GM12878 (cell line): ENCODE measurements around the gene RASSF10. TPM values are rescaled to one million over a fixed set of nuclear protein-coding genes. Genes with fewer than 3 reads are reported as not detected.
A peak's percentile ranks its signal among the peaks of the same experiment; 100 is the strongest.

Source experiments
- BHLHE40 ChIP-seq, 2 experiments: fragments of 450-650 bp in 1 of 2; IDR thresholded peaks; 2 replicates each; pipeline ENCODE4 v1.6.1; 2011 to 2017; ENCODE audit warnings: low read depth in 2 of 2, borderline replicate concordance in 1 of 2, improper control_type of control experiment in 1 of 2, low read length in 1 of 2, mild to moderate bottlenecking in 1 of 2
- FOXK2 ChIP-seq: fragments of 450-650 bp; IDR thresholded peaks from 2 replicates; pipeline ENCODE4 v1.6.1; 2017; ENCODE audit warnings: mild to moderate bottlenecking, moderate library complexity
- GATAD2B ChIP-seq: fragments of 450-650 bp; conservative IDR thresholded peaks from 2 replicates; pipeline ENCODE4 v1.6.1; 2017; ENCODE audit warnings: low read depth, mild to moderate bottlenecking, moderate library complexity
- HDAC6 ChIP-seq: fragments of 200-600 bp; sonication (generic); IDR thresholded peaks from one replicate; pipeline ENCODE4 v1.8.0; 2017; ENCODE audit warnings: antibody characterized with exemption; ENCODE audit not compliant: unreplicated experiment
- MTA2 ChIP-seq: fragments of 450-650 bp; IDR thresholded peaks from 2 replicates; pipeline ENCODE4 v1.6.1; 2016; ENCODE audit warnings: low read depth, mild to moderate bottlenecking, moderate library complexity
- ZNF384 ChIP-seq: IDR thresholded peaks from 2 replicates; pipeline ENCODE4 v1.6.1; 2012; ENCODE audit warnings: low read depth, mild to moderate bottlenecking, low read length, improper control_type of control experiment, borderline replicate concordance
- polyA plus RNA-seq, 11 experiments: library from polyadenylated mRNA; depleted of rRNA in 4 of 11; unstranded in 6 of 11; stranded (reverse) in 5 of 11; fragments of >200 nt; fragmentation: Nextera tagmentation in 4 of 11; fragmentation: Illumina TruSeq in 1 of 11; extraction: Ambion mirVana in 4 of 11; extraction: Trizol in 1 of 11; gene quantifications; 1 replicate in 1 of 11; 2 replicates in 10 of 11; pipeline versions ENCODE4 v1.2.1 to v1.2.3, GENCODE V29; 2011 to 2016; ENCODE audit warnings: inconsistent platforms in 2 of 11, missing spikeins in 2 of 11, low read depth in 1 of 11
- total RNA-seq, 4 experiments: library from RNA; depleted of rRNA in 3 of 4; stranded (reverse); fragments of >200 nt in 3 of 4; fragmentation: Illumina TruSeq in 1 of 4; extraction: Trizol in 1 of 4; gene quantifications; 2 replicates each; pipeline versions ENCODE4 v1.2.1 to v1.2.3, GENCODE V29; 2013 to 2021
- TF ChIP-seq, protein P1 (sequence below): fragments of 450-650 bp; IDR thresholded peaks from 2 replicates; pipeline ENCODE4 v1.6.1; 2017; ENCODE audit warnings: mild to moderate bottlenecking, moderate library complexity
- TF ChIP-seq, protein P2 (sequence below): fragments of 450-650 bp; IDR thresholded peaks from 2 replicates; pipeline ENCODE4 v1.6.1; 2017; ENCODE audit warnings: mild to moderate bottlenecking, moderate library complexity
- TF ChIP-seq, protein P3 (sequence below): fragments of 450-650 bp; IDR thresholded peaks from 2 replicates; pipeline ENCODE4 v1.6.1; 2017; ENCODE audit warnings: mild to moderate bottlenecking, low read depth, inconsistent platforms; ENCODE audit not compliant: poor library complexity, severe bottlenecking
- TF ChIP-seq, protein P4 (sequence below): IDR thresholded peaks from 2 replicates; pipeline ENCODE4 v1.6.1; 2012; ENCODE audit warnings: improper control_type of control experiment, low read depth, low read length; ENCODE audit not compliant: insufficient replicate concordance
- TF ChIP-seq, protein P5 (sequence below): fragments of 150-350 bp; IDR thresholded peaks from 2 replicates; pipeline ENCODE4 v1.6.1; 2014; ENCODE audit warnings: mild to moderate bottlenecking, low read depth, low read length

Gene RASSF10
- total and polyA plus RNA-seq, 10 of the 15 experiments (the other 5 are each of a cell fraction or from before 2014, with no cell fraction given) = 0.03 to 0.23 (median 0.09) TPM; not detected in 6

DNA sequence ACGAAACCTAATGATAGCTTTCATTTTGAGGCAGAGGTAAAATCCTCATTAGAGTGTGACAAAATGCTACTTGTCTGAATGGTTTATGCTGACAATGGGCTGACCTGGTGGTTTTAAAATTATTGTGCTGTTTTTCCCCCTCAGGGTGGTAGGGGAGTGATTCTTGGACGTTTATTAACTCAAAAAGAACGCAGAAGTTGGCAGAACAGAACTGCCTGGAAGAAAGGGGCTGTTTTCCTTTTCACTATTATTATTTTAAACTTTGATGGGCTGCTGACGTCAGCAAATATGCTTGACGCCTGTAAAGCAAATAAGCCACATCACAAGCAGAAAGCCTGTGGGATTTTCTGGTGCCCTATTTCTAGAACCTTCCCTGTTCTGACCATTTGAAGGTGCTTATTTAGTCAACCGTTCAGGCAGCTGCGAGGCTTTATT, 4.0 kb downstream of the RASSF10 start (continued):
- no peak for TF ChIP-seq ZNF384
- TF ChIP-seq, protein P1, sequence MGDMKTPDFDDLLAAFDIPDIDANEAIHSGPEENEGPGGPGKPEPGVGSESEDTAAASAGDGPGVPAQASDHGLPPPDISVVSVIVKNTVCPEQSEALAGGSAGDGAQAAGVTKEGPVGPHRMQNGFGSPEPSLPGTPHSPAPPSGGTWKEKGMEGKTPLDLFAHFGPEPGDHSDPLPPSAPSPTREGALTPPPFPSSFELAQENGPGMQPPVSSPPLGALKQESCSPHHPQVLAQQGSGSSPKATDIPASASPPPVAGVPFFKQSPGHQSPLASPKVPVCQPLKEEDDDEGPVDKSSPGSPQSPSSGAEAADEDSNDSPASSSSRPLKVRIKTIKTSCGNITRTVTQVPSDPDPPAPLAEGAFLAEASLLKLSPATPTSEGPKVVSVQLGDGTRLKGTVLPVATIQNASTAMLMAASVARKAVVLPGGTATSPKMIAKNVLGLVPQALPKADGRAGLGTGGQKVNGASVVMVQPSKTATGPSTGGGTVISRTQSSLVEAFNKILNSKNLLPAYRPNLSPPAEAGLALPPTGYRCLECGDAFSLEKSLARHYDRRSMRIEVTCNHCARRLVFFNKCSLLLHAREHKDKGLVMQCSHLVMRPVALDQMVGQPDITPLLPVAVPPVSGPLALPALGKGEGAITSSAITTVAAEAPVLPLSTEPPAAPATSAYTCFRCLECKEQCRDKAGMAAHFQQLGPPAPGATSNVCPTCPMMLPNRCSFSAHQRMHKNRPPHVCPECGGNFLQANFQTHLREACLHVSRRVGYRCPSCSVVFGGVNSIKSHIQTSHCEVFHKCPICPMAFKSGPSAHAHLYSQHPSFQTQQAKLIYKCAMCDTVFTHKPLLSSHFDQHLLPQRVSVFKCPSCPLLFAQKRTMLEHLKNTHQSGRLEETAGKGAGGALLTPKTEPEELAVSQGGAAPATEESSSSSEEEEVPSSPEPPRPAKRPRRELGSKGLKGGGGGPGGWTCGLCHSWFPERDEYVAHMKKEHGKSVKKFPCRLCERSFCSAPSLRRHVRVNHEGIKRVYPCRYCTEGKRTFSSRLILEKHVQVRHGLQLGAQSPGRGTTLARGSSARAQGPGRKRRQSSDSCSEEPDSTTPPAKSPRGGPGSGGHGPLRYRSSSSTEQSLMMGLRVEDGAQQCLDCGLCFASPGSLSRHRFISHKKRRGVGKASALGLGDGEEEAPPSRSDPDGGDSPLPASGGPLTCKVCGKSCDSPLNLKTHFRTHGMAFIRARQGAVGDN = peak; percentile 53; the same call in 1 of the 2 replicates
- TF ChIP-seq MTA2 = peak; percentile 96
- TF ChIP-seq, protein P2, sequence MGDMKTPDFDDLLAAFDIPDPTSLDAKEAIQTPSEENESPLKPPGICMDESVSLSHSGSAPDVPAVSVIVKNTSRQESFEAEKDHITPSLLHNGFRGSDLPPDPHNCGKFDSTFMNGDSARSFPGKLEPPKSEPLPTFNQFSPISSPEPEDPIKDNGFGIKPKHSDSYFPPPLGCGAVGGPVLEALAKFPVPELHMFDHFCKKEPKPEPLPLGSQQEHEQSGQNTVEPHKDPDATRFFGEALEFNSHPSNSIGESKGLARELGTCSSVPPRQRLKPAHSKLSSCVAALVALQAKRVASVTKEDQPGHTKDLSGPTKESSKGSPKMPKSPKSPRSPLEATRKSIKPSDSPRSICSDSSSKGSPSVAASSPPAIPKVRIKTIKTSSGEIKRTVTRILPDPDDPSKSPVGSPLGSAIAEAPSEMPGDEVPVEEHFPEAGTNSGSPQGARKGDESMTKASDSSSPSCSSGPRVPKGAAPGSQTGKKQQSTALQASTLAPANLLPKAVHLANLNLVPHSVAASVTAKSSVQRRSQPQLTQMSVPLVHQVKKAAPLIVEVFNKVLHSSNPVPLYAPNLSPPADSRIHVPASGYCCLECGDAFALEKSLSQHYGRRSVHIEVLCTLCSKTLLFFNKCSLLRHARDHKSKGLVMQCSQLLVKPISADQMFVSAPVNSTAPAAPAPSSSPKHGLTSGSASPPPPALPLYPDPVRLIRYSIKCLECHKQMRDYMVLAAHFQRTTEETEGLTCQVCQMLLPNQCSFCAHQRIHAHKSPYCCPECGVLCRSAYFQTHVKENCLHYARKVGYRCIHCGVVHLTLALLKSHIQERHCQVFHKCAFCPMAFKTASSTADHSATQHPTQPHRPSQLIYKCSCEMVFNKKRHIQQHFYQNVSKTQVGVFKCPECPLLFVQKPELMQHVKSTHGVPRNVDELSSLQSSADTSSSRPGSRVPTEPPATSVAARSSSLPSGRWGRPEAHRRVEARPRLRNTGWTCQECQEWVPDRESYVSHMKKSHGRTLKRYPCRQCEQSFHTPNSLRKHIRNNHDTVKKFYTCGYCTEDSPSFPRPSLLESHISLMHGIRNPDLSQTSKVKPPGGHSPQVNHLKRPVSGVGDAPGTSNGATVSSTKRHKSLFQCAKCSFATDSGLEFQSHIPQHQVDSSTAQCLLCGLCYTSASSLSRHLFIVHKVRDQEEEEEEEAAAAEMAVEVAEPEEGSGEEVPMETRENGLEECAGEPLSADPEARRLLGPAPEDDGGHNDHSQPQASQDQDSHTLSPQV = peak; percentile 78; the same call in 1 of the 2 replicates
- TF ChIP-seq, protein P3, sequence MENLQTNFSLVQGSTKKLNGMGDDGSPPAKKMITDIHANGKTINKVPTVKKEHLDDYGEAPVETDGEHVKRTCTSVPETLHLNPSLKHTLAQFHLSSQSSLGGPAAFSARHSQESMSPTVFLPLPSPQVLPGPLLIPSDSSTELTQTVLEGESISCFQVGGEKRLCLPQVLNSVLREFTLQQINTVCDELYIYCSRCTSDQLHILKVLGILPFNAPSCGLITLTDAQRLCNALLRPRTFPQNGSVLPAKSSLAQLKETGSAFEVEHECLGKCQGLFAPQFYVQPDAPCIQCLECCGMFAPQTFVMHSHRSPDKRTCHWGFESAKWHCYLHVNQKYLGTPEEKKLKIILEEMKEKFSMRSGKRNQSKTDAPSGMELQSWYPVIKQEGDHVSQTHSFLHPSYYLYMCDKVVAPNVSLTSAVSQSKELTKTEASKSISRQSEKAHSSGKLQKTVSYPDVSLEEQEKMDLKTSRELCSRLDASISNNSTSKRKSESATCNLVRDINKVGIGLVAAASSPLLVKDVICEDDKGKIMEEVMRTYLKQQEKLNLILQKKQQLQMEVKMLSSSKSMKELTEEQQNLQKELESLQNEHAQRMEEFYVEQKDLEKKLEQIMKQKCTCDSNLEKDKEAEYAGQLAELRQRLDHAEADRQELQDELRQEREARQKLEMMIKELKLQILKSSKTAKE = peak; percentile 80
- peak in 1 of 2 experiments; percentile 45; a peak in 1 of 4 replicates for TF ChIP-seq BHLHE40 (IDR thresholded peaks at IDR 0.05; ENCODE audit: borderline replicate concordance in 1 of 2, low read depth in 2 of 2, low read length in 1 of 2)
- TF ChIP-seq, protein P4, sequence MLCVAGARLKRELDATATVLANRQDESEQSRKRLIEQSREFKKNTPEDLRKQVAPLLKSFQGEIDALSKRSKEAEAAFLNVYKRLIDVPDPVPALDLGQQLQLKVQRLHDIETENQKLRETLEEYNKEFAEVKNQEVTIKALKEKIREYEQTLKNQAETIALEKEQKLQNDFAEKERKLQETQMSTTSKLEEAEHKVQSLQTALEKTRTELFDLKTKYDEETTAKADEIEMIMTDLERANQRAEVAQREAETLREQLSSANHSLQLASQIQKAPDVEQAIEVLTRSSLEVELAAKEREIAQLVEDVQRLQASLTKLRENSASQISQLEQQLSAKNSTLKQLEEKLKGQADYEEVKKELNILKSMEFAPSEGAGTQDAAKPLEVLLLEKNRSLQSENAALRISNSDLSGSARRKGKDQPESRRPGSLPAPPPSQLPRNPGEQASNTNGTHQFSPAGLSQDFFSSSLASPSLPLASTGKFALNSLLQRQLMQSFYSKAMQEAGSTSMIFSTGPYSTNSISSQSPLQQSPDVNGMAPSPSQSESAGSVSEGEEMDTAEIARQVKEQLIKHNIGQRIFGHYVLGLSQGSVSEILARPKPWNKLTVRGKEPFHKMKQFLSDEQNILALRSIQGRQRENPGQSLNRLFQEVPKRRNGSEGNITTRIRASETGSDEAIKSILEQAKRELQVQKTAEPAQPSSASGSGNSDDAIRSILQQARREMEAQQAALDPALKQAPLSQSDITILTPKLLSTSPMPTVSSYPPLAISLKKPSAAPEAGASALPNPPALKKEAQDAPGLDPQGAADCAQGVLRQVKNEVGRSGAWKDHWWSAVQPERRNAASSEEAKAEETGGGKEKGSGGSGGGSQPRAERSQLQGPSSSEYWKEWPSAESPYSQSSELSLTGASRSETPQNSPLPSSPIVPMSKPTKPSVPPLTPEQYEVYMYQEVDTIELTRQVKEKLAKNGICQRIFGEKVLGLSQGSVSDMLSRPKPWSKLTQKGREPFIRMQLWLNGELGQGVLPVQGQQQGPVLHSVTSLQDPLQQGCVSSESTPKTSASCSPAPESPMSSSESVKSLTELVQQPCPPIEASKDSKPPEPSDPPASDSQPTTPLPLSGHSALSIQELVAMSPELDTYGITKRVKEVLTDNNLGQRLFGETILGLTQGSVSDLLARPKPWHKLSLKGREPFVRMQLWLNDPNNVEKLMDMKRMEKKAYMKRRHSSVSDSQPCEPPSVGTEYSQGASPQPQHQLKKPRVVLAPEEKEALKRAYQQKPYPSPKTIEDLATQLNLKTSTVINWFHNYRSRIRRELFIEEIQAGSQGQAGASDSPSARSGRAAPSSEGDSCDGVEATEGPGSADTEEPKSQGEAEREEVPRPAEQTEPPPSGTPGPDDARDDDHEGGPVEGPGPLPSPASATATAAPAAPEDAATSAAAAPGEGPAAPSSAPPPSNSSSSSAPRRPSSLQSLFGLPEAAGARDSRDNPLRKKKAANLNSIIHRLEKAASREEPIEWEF = peak; percentile 68
- TF ChIP-seq, protein P5, sequence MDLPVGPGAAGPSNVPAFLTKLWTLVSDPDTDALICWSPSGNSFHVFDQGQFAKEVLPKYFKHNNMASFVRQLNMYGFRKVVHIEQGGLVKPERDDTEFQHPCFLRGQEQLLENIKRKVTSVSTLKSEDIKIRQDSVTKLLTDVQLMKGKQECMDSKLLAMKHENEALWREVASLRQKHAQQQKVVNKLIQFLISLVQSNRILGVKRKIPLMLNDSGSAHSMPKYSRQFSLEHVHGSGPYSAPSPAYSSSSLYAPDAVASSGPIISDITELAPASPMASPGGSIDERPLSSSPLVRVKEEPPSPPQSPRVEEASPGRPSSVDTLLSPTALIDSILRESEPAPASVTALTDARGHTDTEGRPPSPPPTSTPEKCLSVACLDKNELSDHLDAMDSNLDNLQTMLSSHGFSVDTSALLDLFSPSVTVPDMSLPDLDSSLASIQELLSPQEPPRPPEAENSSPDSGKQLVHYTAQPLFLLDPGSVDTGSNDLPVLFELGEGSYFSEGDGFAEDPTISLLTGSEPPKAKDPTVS = 0 out of 2 replicates have a peak, but pooled peaks have one; percentile 22
- TF ChIP-seq HDAC6 = no peak
- TF ChIP-seq FOXK2 = no peak
- peak; percentile 44; the same call in 1 of the 2 replicates for TF ChIP-seq GATAD2B
